PC-9 (cell line): ENCODE data around the gene ITCH. TPM values are rescaled to one million over a fixed set of nuclear protein-coding genes. Genes with fewer than 3 reads are reported as not detected.
"Not testable (repeated sequence)": the region's sequence is repeated elsewhere in the genome, so short reads cannot be mapped to it uniquely, and the experiment has no call there.

ENCODE experiments used
- BruUV-seq: library from RNA; stranded (reverse); fragments of 400-500 nt; replicated peaks from 2 replicates; lab custom pipeline; 2021; lab: Mats Ljungman, UMichigan
- CTCF ChIA-PET: fragments of 300-600 bp; sonication (Branson Sonifier 250); formaldehyde crosslinking; loops from one replicate; lab custom pipeline; 2022; ENCODE audit warnings: antibody characterized with exemption; lab: Charles Lee
- POLR2A ChIA-PET: fragments of 300-600 bp; sonication (Branson Sonifier 250); formaldehyde crosslinking; loops from one replicate; lab custom pipeline; 2022; ENCODE audit warnings: antibody characterized with exemption; ENCODE audit not compliant: unreplicated experiment; lab: Charles Lee
- DNase-seq, 2 experiments: peaks; one replicate each; pipeline versions ENCODE4 v3.0.0 to v3.0.0-alpha.2; 2015 to 2022; ENCODE audit warnings: mixed read lengths in 1 of 2
- H2AFZ ChIP-seq: fragments of 200-600 bp; sonication (generic); 2 replicates; pipeline ENCODE4 v1.8.1; 2017; ENCODE audit warnings: antibody characterized with exemption
- H3F3A ChIP-seq: fragments of 200-600 bp; sonication (generic); 2 replicates; pipeline ENCODE4 v1.8.1; 2017; ENCODE audit warnings: antibody characterized with exemption, mild to moderate bottlenecking, low read depth; ENCODE audit not compliant: insufficient read depth
- H3K27ac ChIP-seq: fragments of 200-600 bp; sonication (generic); 2 replicates; pipeline ENCODE4 v1.6.1; 2016; ENCODE audit warnings: mixed run types
- H3K27me3 ChIP-seq: fragments of 200-600 bp; sonication (generic); 2 replicates; pipeline ENCODE4 v1.6.1; 2016; ENCODE audit warnings: low read depth, mixed run types; ENCODE audit not compliant: insufficient read depth
- H3K36me3 ChIP-seq: fragments of 200-600 bp; sonication (generic); 2 replicates; pipeline ENCODE4 v1.6.1; 2016; ENCODE audit warnings: low read depth, mixed run types
- H3K4me1 ChIP-seq: fragments of 200-600 bp; sonication (generic); replicated peaks from 2 replicates; pipeline ENCODE4 v1.6.1; 2016; ENCODE audit warnings: mixed run types; ENCODE audit not compliant: insufficient read depth
- H3K4me2 ChIP-seq: fragments of 200-600 bp; sonication (generic); 2 replicates; pipeline ENCODE4 v1.6.1; 2017; ENCODE audit warnings: mixed run types
- H3K4me3 ChIP-seq: fragments of 200-600 bp; sonication (generic); 2 replicates; pipeline ENCODE4 v1.6.1; 2016; ENCODE audit warnings: mixed run types
- H3K79me2 ChIP-seq: fragments of 200-600 bp; sonication (generic); 2 replicates; pipeline ENCODE4 v1.6.1; 2017; ENCODE audit warnings: low read depth, mixed run types
- H3K9me2 ChIP-seq: fragments of 200-600 bp; sonication (generic); 2 replicates; pipeline ENCODE4 v1.8.1; 2017; ENCODE audit warnings: mild to moderate bottlenecking; ENCODE audit not compliant: insufficient read depth
- H3K9me3 ChIP-seq: fragments of 200-600 bp; sonication (generic); 2 replicates; pipeline ENCODE4 v1.8.1; 2016; ENCODE audit warnings: low read depth; ENCODE audit not compliant: insufficient read depth
- H4K20me1 ChIP-seq: fragments of 200-600 bp; sonication (generic); 2 replicates; pipeline ENCODE4 v1.8.1; 2017; ENCODE audit not compliant: insufficient read depth
- CTCF ChIP-seq: fragments of 200-600 bp; sonication (generic); conservative IDR thresholded peaks from 2 replicates; pipeline ENCODE4 v1.6.1; 2017; ENCODE audit warnings: mixed run types, antibody characterized with exemption, mild to moderate bottlenecking, moderate library complexity
- EZH2 ChIP-seq: fragments of 200-600 bp; sonication (generic); IDR thresholded peaks from 2 replicates; pipeline ENCODE4 v1.8.0; 2017; ENCODE audit warnings: antibody characterized with exemption, low read depth
- intact Hi-C: fragments of 100-400 bp; cut with micrococcal nuclease; formaldehyde crosslinking; loops from one replicate; pipeline ENCODE4 v1.10.0; 2022; ENCODE audit not compliant: unreplicated experiment
- total RNA-seq: library from RNA; stranded (reverse); gene quantifications from 2 replicates; pipeline ENCODE4 v1.2.3, GENCODE V29; 2021

Gene ITCH
- total RNA-seq, 1 experiment from 2014 or later: 144 TPM

GRCh38 chr20:34511891-34512265 is 148.8 kb downstream of the ITCH start:
- no peak overlapping the region for H3K4me2 ChIP-seq
- H3K36me3 ChIP-seq: peaks cover 21% of the 10 kb centered on the region
- H3K27me3 ChIP-seq: no peaks in the 10 kb centered on the region
- BruUV-seq: no TSS peak
- H3K9me3 ChIP-seq: no peaks in the 10 kb centered on the region
- ChIA-PET CTCF (no interaction called here), POLR2A (no interaction called here)
- peaks cover 3% of the 10 kb centered on the region for H3K79me2 ChIP-seq
- DNase-seq: no peak
- peaks cover 3% of the 10 kb centered on the region for H4K20me1 ChIP-seq
- no peaks in the 10 kb centered on the region for H3K9me2 ChIP-seq
- no peak overlapping the region for H2AFZ ChIP-seq
- H3K4me3 ChIP-seq: no peak overlapping the region
- H3K27ac ChIP-seq: no peak overlapping the region
- H3K4me1 ChIP-seq: peaks cover 5% of the 10 kb centered on the region; the same call in 1 of the 2 replicates
- TF ChIP-seq EZH2: no peak
- TF ChIP-seq CTCF: no peak
- intact Hi-C loops: no loop called here
- H3F3A ChIP-seq: peaks cover 92% of the 10 kb centered on the region

GRCh38 chr20:34512266-34512954 is 149.3 kb downstream of the ITCH start:
- Histone ChIP-seq H3F3A (peaks cover 87% of the 10 kb centered on the region), H2AFZ (no peak overlapping the region), H3K4me2 (no peak overlapping the region), H3K9me3 (no peaks in the 10 kb centered on the region), H4K20me1 (no peaks in the 10 kb centered on the region; the same call in 1 of the 2 replicates), H3K9me2 (no peaks in the 10 kb centered on the region), H3K4me3 (no peak overlapping the region), H3K27ac (no peak overlapping the region), H3K36me3 (peaks cover 20% of the 10 kb centered on the region), H3K27me3 (no peaks in the 10 kb centered on the region), H3K79me2 (peaks cover 9% of the 10 kb centered on the region), H3K4me1 (peaks cover 9% of the 10 kb centered on the region)
- ChIA-PET POLR2A (interaction anchor here (0.6 kb wide), 1 partner anchor 401 kb away, joined by 3 read pairs; the partner anchor contains the start of gene EIF2S2), CTCF (no interaction called here)
- TF ChIP-seq EZH2 (no peak), CTCF (no peak)
- intact Hi-C loops: no loop called here
- no peak for DNase-seq
- BruUV-seq: no TSS peak

- TF ChIP-seq CTCF (no peak), EZH2 (no peak)
- BruUV-seq: no TSS peak
- H4K20me1 ChIP-seq: no peaks in the 10 kb centered on the region; the same call in 1 of the 2 replicates
- peaks cover 9% of the 10 kb centered on the region for H3K4me1 ChIP-seq
- H3K36me3 ChIP-seq: peaks cover 14% of the 10 kb centered on the region
- intact Hi-C loops: no loop called here
- H3F3A ChIP-seq: peaks cover 81% of the 10 kb centered on the region
- H3K79me2 ChIP-seq: peaks cover 14% of the 10 kb centered on the region
- ChIA-PET POLR2A (interaction anchor here (0.6 kb wide), 1 partner anchor 401 kb away, joined by 3 read pairs; the partner anchor contains the start of gene EIF2S2), CTCF (no interaction called here)
- H3K9me2 ChIP-seq: no peaks in the 10 kb centered on the region
- H3K4me3 ChIP-seq: no peak overlapping the region
- no peaks in the 10 kb centered on the region for H3K27me3 ChIP-seq
- no peak overlapping the region for H3K4me2 ChIP-seq
- no peaks in the 10 kb centered on the region for H3K9me3 ChIP-seq
- H2AFZ ChIP-seq: no peak overlapping the region
- H3K27ac ChIP-seq: no peak overlapping the region
- DNase-seq: peak in 1 of 2 experiments; percentile 60
Observed at GRCh38 chr20:34512955-34513419, 149.9 kb downstream of the ITCH start.

- Histone ChIP-seq H3K79me2 (peaks cover 25% of the 10 kb centered on the region), H3K36me3 (peaks cover 11% of the 10 kb centered on the region), H3F3A (peaks cover 72% of the 10 kb centered on the region)
- ChIA-PET CTCF (interaction anchor here (0.6 kb wide), 1 partner anchor 581 kb away, joined by 3 read pairs; no protein-coding TSS in a partner anchor), POLR2A (interaction anchor here (0.6 kb wide), 1 partner anchor 132 kb away, joined by 10 read pairs; no protein-coding TSS in a partner anchor)
- H4K20me1 ChIP-seq, H3K27me3 ChIP-seq, H3K9me2 ChIP-seq, BruUV-seq, H3K4me2 ChIP-seq, H3K9me3 ChIP-seq, H2AFZ ChIP-seq, DNase-seq, H3K27ac ChIP-seq, H3K4me1 ChIP-seq, intact Hi-C loops, H3K4me3 ChIP-seq: not testable (repeated sequence)
Observed at GRCh38 chr20:34514034-34514433, 151.0 kb downstream of the ITCH start.
